Neuronal stem cell (in vitro differentiated cells): ENCODE data around the gene SUN5.

Source experiments
- DNase-seq: peaks from one replicate; pipeline ENCODE4 v3.0.0-alpha.2; 2013; ENCODE audit warnings: low spot score
- H2AFZ ChIP-seq: one replicate; pipeline ENCODE4 v1.6.1; 2013; ENCODE audit warnings: mild to moderate bottlenecking, low read length, inconsistent platforms
- H2AK5ac ChIP-seq: 2 replicates; pipeline ENCODE4 v1.6.1; 2013; ENCODE audit warnings: low read depth, mild to moderate bottlenecking, inconsistent platforms, low read length, moderate library complexity, mixed read lengths
- H2BK120ac ChIP-seq: 2 replicates; pipeline ENCODE4 v1.6.1; 2013; ENCODE audit warnings: low read depth, mild to moderate bottlenecking, inconsistent platforms, low read length, moderate library complexity, mixed read lengths
- H2BK12ac ChIP-seq: one replicate; pipeline ENCODE4 v1.6.1; 2013; ENCODE audit warnings: low read length, inconsistent platforms
- H2BK15ac ChIP-seq: 2 replicates; pipeline ENCODE4 v1.6.1; 2013; ENCODE audit warnings: mild to moderate bottlenecking, low read length, inconsistent platforms, mixed read lengths
- H2BK5ac ChIP-seq: one replicate; pipeline ENCODE4 v1.6.1; 2013; ENCODE audit warnings: inconsistent platforms, mild to moderate bottlenecking, low read length, moderate library complexity
- H3K14ac ChIP-seq: one replicate; pipeline ENCODE4 v1.6.1; 2013; ENCODE audit warnings: low read length, inconsistent platforms
- H3K18ac ChIP-seq: 2 replicates; pipeline ENCODE4 v1.6.1; 2013; ENCODE audit warnings: low read length, inconsistent platforms
- H3K23ac ChIP-seq: 2 replicates; pipeline ENCODE4 v1.6.1; 2013; ENCODE audit warnings: low read depth, mild to moderate bottlenecking, mixed read lengths, low read length, inconsistent platforms; ENCODE audit not compliant: poor library complexity
- H3K27ac ChIP-seq: replicated peaks from 3 replicates; pipeline ENCODE4 v1.5.1; 2013; ENCODE audit warnings: low read length, inconsistent platforms
- H3K27me3 ChIP-seq, 3 experiments: 2 replicates each; pipeline ENCODE4 v1.6.1; 2013; ENCODE audit warnings: low read length in 3 of 3, mild to moderate bottlenecking in 2 of 3, inconsistent platforms in 1 of 3, low read depth in 1 of 3, mixed read lengths in 1 of 3, moderate library complexity in 1 of 3; ENCODE audit not compliant: control insufficient read depth in 3 of 3, insufficient read depth in 3 of 3
- H3K36me3 ChIP-seq, 2 donors: replicated peaks in 1 of 2; 2 replicates each; pipeline ENCODE4 v1.6.1; 2013; ENCODE audit warnings: low read length in 2 of 2; ENCODE audit not compliant: control insufficient read depth in 2 of 2, insufficient read depth in 2 of 2
- H3K4ac ChIP-seq: 2 replicates; pipeline ENCODE4 v1.6.1; 2013; ENCODE audit warnings: inconsistent platforms, mild to moderate bottlenecking, low read length, moderate library complexity
- H3K4me1 ChIP-seq, 2 donors: 1 replicate in 1 of 2; 2 replicates in 1 of 2; pipeline ENCODE4 v1.6.1; 2013; ENCODE audit warnings: low read length in 2 of 2, low read depth in 1 of 2; ENCODE audit not compliant: control insufficient read depth in 2 of 2, insufficient read depth in 1 of 2
- H3K4me2 ChIP-seq: one replicate; pipeline ENCODE4 v1.6.1; 2013; ENCODE audit warnings: mild to moderate bottlenecking, low read length, inconsistent platforms; ENCODE audit not compliant: insufficient read depth, poor library complexity, severe bottlenecking
- H3K4me3 ChIP-seq, 2 donors: 2 replicates each; pipeline ENCODE4 v1.5.1; 2013; ENCODE audit warnings: low read length in 2 of 2, mild to moderate bottlenecking in 2 of 2, inconsistent platforms in 1 of 2, moderate library complexity in 1 of 2
- H3K79me1 ChIP-seq: one replicate; pipeline ENCODE4 v1.6.1; 2013; ENCODE audit warnings: low read depth, mild to moderate bottlenecking, inconsistent platforms, low read length, moderate library complexity
- H3K9ac ChIP-seq: one replicate; pipeline ENCODE4 v1.6.1; 2013; ENCODE audit warnings: mild to moderate bottlenecking, low read depth, low read length, inconsistent platforms; ENCODE audit not compliant: poor library complexity
- H3K9me3 ChIP-seq, 2 donors: replicated peaks in 1 of 2; 2 replicates each; pipeline versions ENCODE3 to v1.6.1; 2013; ENCODE audit warnings: low read length in 2 of 2, mild to moderate bottlenecking in 2 of 2, inconsistent platforms in 1 of 2, low read depth in 1 of 2, mixed read lengths in 1 of 2, moderate library complexity in 1 of 2; ENCODE audit not compliant: control insufficient read depth in 2 of 2, insufficient read depth in 1 of 2
- H4K8ac ChIP-seq: one replicate; pipeline ENCODE4 v1.6.1; 2013; ENCODE audit warnings: low read depth, mild to moderate bottlenecking, inconsistent platforms, low read length, moderate library complexity
- H4K91ac ChIP-seq: one replicate; pipeline ENCODE4 v1.6.1; 2013; ENCODE audit warnings: low read length, low read depth, mild to moderate bottlenecking, inconsistent platforms; ENCODE audit not compliant: poor library complexity
- WGBS, 2 donors: extraction: QIAGEN DNeasy Blood & Tissue Kit; methylation state at CpG; one replicate each; pipeline ENCODE4 v1.1.7; 2013; ENCODE audit warnings: missing lambda C conversion rate in 2 of 2, mixed read lengths in 1 of 2; ENCODE audit not compliant: insufficient read length in 2 of 2, insufficient replicate concordance in 1 of 2; ENCODE audit errors: extremely low coverage in 2 of 2; 5-methylcytosine and 5-hydroxymethylcytosine counted together

Gene SUN5

GRCh38 chr20:32968478-32969241, 35.6 kb downstream of the SUN5 start:
- H2AK5ac ChIP-seq, result peak overlapping the region; percentile 78
- H3K4me2 ChIP-seq, result no peak overlapping the region
- no peak overlapping the region for H3K4me3 ChIP-seq
- H2BK5ac ChIP-seq, result no peak overlapping the region
- H3K27ac ChIP-seq, result no peak overlapping the region
- peaks cover 15% of the 10 kb centered on the region in 2 donors for H3K4me1 ChIP-seq
- peak overlapping the region; percentile 7 for H2BK12ac ChIP-seq
- H3K27me3 ChIP-seq, result peaks cover 0 to 6% (median 0%) of the 10 kb centered on the region in 3 experiments
- no peaks in the 10 kb centered on the region for H3K9me3 ChIP-seq
- no peak overlapping the region for H2AFZ ChIP-seq
- peak overlapping the region; percentile 34 for H3K23ac ChIP-seq
- H3K18ac ChIP-seq, result peak overlapping the region; percentile 82
- H2BK120ac ChIP-seq, result no peak overlapping the region
- WGBS, 2 donors, result 100% methylated on average over 2 of the region's 19 CpGs
- no peak overlapping the region for H3K4ac ChIP-seq
- H3K9ac ChIP-seq, result no peak overlapping the region
- H3K36me3 ChIP-seq, result no peaks in the 10 kb centered on the region
- no peak overlapping the region for H3K14ac ChIP-seq
- H4K8ac ChIP-seq, result no peak overlapping the region
- no peaks in the 10 kb centered on the region for H3K79me1 ChIP-seq
- H2BK15ac ChIP-seq, result no peak overlapping the region
- DNase-seq, result no peak
- no peak overlapping the region for H4K91ac ChIP-seq

- Histone ChIP-seq H3K14ac (no peak overlapping the region), H3K9me3 (no peaks in the 10 kb centered on the region), H3K27ac (no peak overlapping the region), H2AFZ (no peak overlapping the region), H3K79me1 (no peaks in the 10 kb centered on the region), H3K4me2 (no peak overlapping the region), H3K36me3 (no peaks in the 10 kb centered on the region), H2BK12ac (no peak overlapping the region), H3K18ac (no peak overlapping the region), H2BK15ac (no peak overlapping the region), H3K4ac (no peak overlapping the region), H4K91ac (no peak overlapping the region), H2BK5ac (no peak overlapping the region), H3K4me3 (no peak overlapping the region), H4K8ac (no peak overlapping the region), H3K27me3 (peaks cover 0 to 6% (median 0%) of the 10 kb centered on the region in 3 experiments), H2AK5ac (no peak overlapping the region), H2BK120ac (no peak overlapping the region), H3K4me1 (peaks cover 15% of the 10 kb centered on the region in 2 donors), H3K9ac (no peak overlapping the region), H3K23ac (no peak overlapping the region)
- no CpG with 5 or more reads among the region's 16 CpGs for WGBS, 2 donors
- no peak for DNase-seq
These were observed 36.2 kb downstream of the SUN5 start for GRCh38 chr20:32967961-32968457.

GRCh38 chr20:32966881-32967781, 37.1 kb downstream of the SUN5 start:
- Histone ChIP-seq H2AK5ac (peak overlapping the region; percentile 27), H3K4ac (no peak overlapping the region), H2AFZ (no peak overlapping the region), H2BK12ac (no peak overlapping the region), H3K23ac (peak overlapping the region; percentile 32), H3K27me3 (peaks cover 0 to 6% (median 0%) of the 10 kb centered on the region in 3 experiments), H3K18ac (peak overlapping the region; percentile 53), H3K14ac (no peak overlapping the region), H3K27ac (no peak overlapping the region), H4K8ac (no peak overlapping the region), H2BK5ac (no peak overlapping the region), H2BK120ac (no peak overlapping the region), H4K91ac (no peak overlapping the region), H3K9ac (no peak overlapping the region), H3K4me2 (no peak overlapping the region), H3K9me3 (no peaks in the 10 kb centered on the region), H2BK15ac (peak overlapping the region; percentile 75), H3K4me3 (no peak overlapping the region), H3K4me1 (peaks cover 8% of the 10 kb centered on the region in 2 donors), H3K79me1 (no peaks in the 10 kb centered on the region), H3K36me3 (no peaks in the 10 kb centered on the region)
- DNase-seq, result no peak
- whole genome bisulfite sequencing, 2 donors, result no CpG with 5 or more reads among the region's 16 CpGs

GRCh38 chr20:32966382-32966781, 37.9 kb downstream of the SUN5 start:
- no peak overlapping the region for H2BK15ac ChIP-seq
- H4K8ac ChIP-seq, result no peak overlapping the region
- H3K4ac ChIP-seq, result no peak overlapping the region
- H2AFZ ChIP-seq, result no peak overlapping the region
- peak overlapping the region; percentile 27 for H2AK5ac ChIP-seq
- no peaks in the 10 kb centered on the region for H3K36me3 ChIP-seq
- no peak overlapping the region for H3K23ac ChIP-seq
- H2BK5ac ChIP-seq, result no peak overlapping the region
- H3K4me2 ChIP-seq, result no peak overlapping the region
- H2BK12ac ChIP-seq, result no peak overlapping the region
- H2BK120ac ChIP-seq, result no peak overlapping the region
- H3K27me3 ChIP-seq, result peaks cover 0 to 6% (median 0%) of the 10 kb centered on the region in 3 experiments
- WGBS, 2 donors, result no CpG with 5 or more reads among the region's 4 CpGs
- H3K9me3 ChIP-seq, result no peaks in the 10 kb centered on the region
- no peak overlapping the region for H3K9ac ChIP-seq
- no peaks in the 10 kb centered on the region for H3K79me1 ChIP-seq
- no peak overlapping the region for H3K4me3 ChIP-seq
- no peak overlapping the region for H3K14ac ChIP-seq
- DNase-seq, result no peak
- no peak overlapping the region for H3K18ac ChIP-seq
- peaks cover under 1% of the 10 kb centered on the region in 2 donors for H3K4me1 ChIP-seq
- H3K27ac ChIP-seq, result no peak overlapping the region
- no peak overlapping the region for H4K91ac ChIP-seq
